ENCODE data around the gene TBC1D5.

DNA sequence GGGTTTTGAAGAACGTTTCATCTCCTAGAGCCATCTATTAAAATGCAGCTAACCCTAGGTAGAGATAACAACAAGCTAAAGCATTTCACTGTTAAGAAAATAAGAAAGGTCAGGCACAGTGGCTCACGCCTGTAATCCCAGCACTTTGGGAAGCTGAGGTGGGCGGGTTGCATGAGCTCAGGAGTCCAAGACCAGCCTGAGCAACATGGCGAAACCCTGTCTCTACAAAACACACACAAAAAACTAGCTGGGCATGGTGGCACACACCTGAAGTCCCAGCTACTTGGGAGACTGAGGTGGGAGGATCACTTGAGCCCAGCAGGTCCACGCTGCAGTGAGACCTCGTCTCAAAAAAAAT lies 5.4 kb upstream of the TBC1D5 start:
- TF ChIP-seq, protein P1, sequence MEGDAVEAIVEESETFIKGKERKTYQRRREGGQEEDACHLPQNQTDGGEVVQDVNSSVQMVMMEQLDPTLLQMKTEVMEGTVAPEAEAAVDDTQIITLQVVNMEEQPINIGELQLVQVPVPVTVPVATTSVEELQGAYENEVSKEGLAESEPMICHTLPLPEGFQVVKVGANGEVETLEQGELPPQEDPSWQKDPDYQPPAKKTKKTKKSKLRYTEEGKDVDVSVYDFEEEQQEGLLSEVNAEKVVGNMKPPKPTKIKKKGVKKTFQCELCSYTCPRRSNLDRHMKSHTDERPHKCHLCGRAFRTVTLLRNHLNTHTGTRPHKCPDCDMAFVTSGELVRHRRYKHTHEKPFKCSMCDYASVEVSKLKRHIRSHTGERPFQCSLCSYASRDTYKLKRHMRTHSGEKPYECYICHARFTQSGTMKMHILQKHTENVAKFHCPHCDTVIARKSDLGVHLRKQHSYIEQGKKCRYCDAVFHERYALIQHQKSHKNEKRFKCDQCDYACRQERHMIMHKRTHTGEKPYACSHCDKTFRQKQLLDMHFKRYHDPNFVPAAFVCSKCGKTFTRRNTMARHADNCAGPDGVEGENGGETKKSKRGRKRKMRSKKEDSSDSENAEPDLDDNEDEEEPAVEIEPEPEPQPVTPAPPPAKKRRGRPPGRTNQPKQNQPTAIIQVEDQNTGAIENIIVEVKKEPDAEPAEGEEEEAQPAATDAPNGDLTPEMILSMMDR (IDR thresholded peaks at IDR 0.05) = no peak
- no peak for TF ChIP-seq POLR2A (IDR thresholded peaks at IDR 0.05)
